Stimulated activated naive B cell treated with anti-CD40 and anti-IgM and Interleukin-4, amounts not matched to agents 10 μg/mL and 1 μg/mL and 100 μg/mL, for 72 hours (primary cell): ENCODE data around the gene CCSER1.

Experiments used
- ATAC-seq, 2 donors: fragments of 150-1000 bp; cut with Tn5 transposase; replicated peaks; 2 replicates each; pipeline ENCODE4 v1.10.0; 2021; ENCODE audit warnings: moderate library complexity in 1 of 2
- DNase-seq: peaks from one replicate; pipeline ENCODE4 v3.0.0; 2021
- H3K27ac Mint-ChIP-seq: one replicate; pipeline ENCODE4 v1.8.0; 2022; ENCODE audit warnings: mild to moderate bottlenecking, mixed read lengths
- H3K27me3 Mint-ChIP-seq, 2 donors: one replicate each; pipeline ENCODE4 v1.8.0; 2022; ENCODE audit warnings: mixed read lengths in 2 of 2
- H3K36me3 Mint-ChIP-seq, 2 donors: one replicate each; pipeline ENCODE4 v1.8.0; 2022; ENCODE audit warnings: mixed read lengths in 2 of 2, mild to moderate bottlenecking in 1 of 2
- H3K4me1 Mint-ChIP-seq, 2 donors: one replicate each; pipeline ENCODE4 v1.8.0; 2022; ENCODE audit warnings: mixed read lengths in 2 of 2, mild to moderate bottlenecking in 1 of 2
- H3K4me3 Mint-ChIP-seq, 2 donors: one replicate each; pipeline ENCODE4 v1.8.0; 2022; ENCODE audit warnings: mild to moderate bottlenecking in 2 of 2, mixed read lengths in 2 of 2, moderate library complexity in 1 of 2
- H3K9me3 Mint-ChIP-seq, 2 donors: one replicate each; pipeline ENCODE4 v1.8.0; 2022; ENCODE audit warnings: mixed read lengths in 2 of 2, mild to moderate bottlenecking in 1 of 2

The CCSER1 gene

GRCh38 chr4:90118527-90119195 lies 8.5 kb upstream of the CCSER1 start:
- H3K4me3 Mint-ChIP-seq: no peak overlapping the region
- ATAC-seq: no peak

GRCh38 chr4:90120037-90120436 lies 7.2 kb upstream of the CCSER1 start:
- no peaks in the 10 kb centered on the region for H3K27me3 Mint-ChIP-seq
- no peaks in the 10 kb centered on the region for H3K36me3 Mint-ChIP-seq
- peaks cover 5% of the 10 kb centered on the region in 2 donors for H3K4me1 Mint-ChIP-seq
- no peak overlapping the region for H3K27ac Mint-ChIP-seq
- ATAC-seq: no peak
- DNase-seq: no peak
- no peak overlapping the region for H3K4me3 Mint-ChIP-seq
- H3K9me3 Mint-ChIP-seq: no peaks in the 10 kb centered on the region

More at GRCh38 chr4:90118527-90119195, 8.5 kb upstream of the CCSER1 start:
- Mint-ChIP-seq H3K9me3 (no peaks in the 10 kb centered on the region), H3K4me1 (peaks cover 5% of the 10 kb centered on the region in 2 donors), H3K27me3 (no peaks in the 10 kb centered on the region), H3K27ac (no peak overlapping the region), H3K36me3 (no peaks in the 10 kb centered on the region)
- no peak for DNase-seq

- H3K4me1 Mint-ChIP-seq: peaks cover 5% of the 10 kb centered on the region in 2 donors
- H3K27ac Mint-ChIP-seq: no peak overlapping the region
- H3K36me3 Mint-ChIP-seq: no peaks in the 10 kb centered on the region
- no peaks in the 10 kb centered on the region for H3K27me3 Mint-ChIP-seq
- ATAC-seq: no peak
- no peak for DNase-seq
- H3K4me3 Mint-ChIP-seq: no peak overlapping the region
- no peaks in the 10 kb centered on the region for H3K9me3 Mint-ChIP-seq
Measured at GRCh38 chr4:90120815-90121214, 6.4 kb upstream of the CCSER1 start.

GRCh38 chr4:90121676-90122354 lies 5.4 kb upstream of the CCSER1 start:
- H3K27ac Mint-ChIP-seq: no peak overlapping the region
- no peak for DNase-seq
- H3K36me3 Mint-ChIP-seq: no peaks in the 10 kb centered on the region
- peaks cover 6 to 7% of the 10 kb centered on the region in 2 donors for H3K4me1 Mint-ChIP-seq
- no peak overlapping the region for H3K4me3 Mint-ChIP-seq
- ATAC-seq: no peak
- H3K9me3 Mint-ChIP-seq: no peaks in the 10 kb centered on the region
- H3K27me3 Mint-ChIP-seq: peaks cover 0 to 3% of the 10 kb centered on the region in 2 donors

GRCh38 chr4:90122355-90122748 lies 4.8 kb upstream of the CCSER1 start:
- H3K27me3 Mint-ChIP-seq: peaks cover 0 to 3% of the 10 kb centered on the region in 2 donors
- H3K36me3 Mint-ChIP-seq: no peaks in the 10 kb centered on the region
- DNase-seq (no peak), ATAC-seq (no peak)
- no peak overlapping the region for H3K4me3 Mint-ChIP-seq
- H3K27ac Mint-ChIP-seq: no peak overlapping the region
- peaks cover 10 to 11% of the 10 kb centered on the region in 2 donors for H3K4me1 Mint-ChIP-seq
- H3K9me3 Mint-ChIP-seq: no peaks in the 10 kb centered on the region

GRCh38 chr4:90124276-90124675 lies 2.9 kb upstream of the CCSER1 start:
- Mint-ChIP-seq H3K9me3 (no peaks in the 10 kb centered on the region), H3K27me3 (peaks cover 0 to 3% of the 10 kb centered on the region in 2 donors), H3K4me1 (peaks cover 9 to 17% of the 10 kb centered on the region in 2 donors), H3K4me3 (no peak overlapping the region), H3K36me3 (no peaks in the 10 kb centered on the region), H3K27ac (no peak overlapping the region)
- ATAC-seq: no peak
- DNase-seq: no peak

GRCh38 chr4:90126805-90127204 lies 389 bp upstream of the CCSER1 start:
- H3K9me3 Mint-ChIP-seq: no peaks in the 10 kb centered on the region
- H3K36me3 Mint-ChIP-seq: no peaks in the 10 kb centered on the region
- no peak for DNase-seq
- H3K27me3 Mint-ChIP-seq: peaks cover 0 to 6% of the 10 kb centered on the region in 2 donors
- no peak for ATAC-seq
- peak overlapping the region; percentile 93 for H3K27ac Mint-ChIP-seq
- peaks cover 12 to 18% of the 10 kb centered on the region in 2 donors for H3K4me1 Mint-ChIP-seq
- peak overlapping the region; percentile 89 to 96 for H3K4me3 Mint-ChIP-seq

GRCh38 chr4:90127706-90128345 lies 632 bp downstream of the CCSER1 start:
- H3K9me3 Mint-ChIP-seq: no peaks in the 10 kb centered on the region
- peaks cover 12 to 18% of the 10 kb centered on the region in 2 donors for H3K4me1 Mint-ChIP-seq
- no peaks in the 10 kb centered on the region for H3K36me3 Mint-ChIP-seq
- ATAC-seq: peak; percentile 41 to 43
- peak overlapping the region; percentile 93 for H3K27ac Mint-ChIP-seq
- peaks cover 0 to 6% of the 10 kb centered on the region in 2 donors for H3K27me3 Mint-ChIP-seq
- DNase-seq: peak; percentile 26
- peak overlapping the region; percentile 89 to 96 for H3K4me3 Mint-ChIP-seq

GRCh38 chr4:90128961-90129495 lies 1.8 kb downstream of the CCSER1 start:
- ATAC-seq (no peak), DNase-seq (no peak)
- H3K4me3 Mint-ChIP-seq: peak overlapping the region; percentile 89 to 93
- H3K27me3 Mint-ChIP-seq: peaks cover 0 to 6% of the 10 kb centered on the region in 2 donors
- no peaks in the 10 kb centered on the region for H3K9me3 Mint-ChIP-seq
- no peaks in the 10 kb centered on the region for H3K36me3 Mint-ChIP-seq
- H3K27ac Mint-ChIP-seq: peak overlapping the region; percentile 92
- H3K4me1 Mint-ChIP-seq: peaks cover 15 to 28% of the 10 kb centered on the region in 2 donors

GRCh38 chr4:90130076-90130475 lies 2.9 kb downstream of the CCSER1 start:
- Mint-ChIP-seq H3K4me3 (no peak overlapping the region), H3K27ac (no peak overlapping the region), H3K9me3 (no peaks in the 10 kb centered on the region), H3K4me1 (peaks cover 15 to 28% of the 10 kb centered on the region in 2 donors), H3K27me3 (peaks cover 0 to 6% of the 10 kb centered on the region in 2 donors), H3K36me3 (no peaks in the 10 kb centered on the region)
- ATAC-seq: no peak
- no peak for DNase-seq

- Mint-ChIP-seq H3K27me3 (no peaks in the 10 kb centered on the region), H3K36me3 (no peaks in the 10 kb centered on the region), H3K27ac (no peak overlapping the region), H3K4me3 (no peak overlapping the region), H3K4me1 (peaks cover 3 to 19% of the 10 kb centered on the region in 2 donors), H3K9me3 (no peaks in the 10 kb centered on the region)
- no peak for DNase-seq
- no peak for ATAC-seq
Measured at GRCh38 chr4:90137555-90137954, 10.4 kb downstream of the CCSER1 start.

- Mint-ChIP-seq H3K4me1 (peaks cover 0 to 9% of the 10 kb centered on the region in 2 donors), H3K27ac (no peak overlapping the region), H3K27me3 (no peaks in the 10 kb centered on the region), H3K4me3 (no peak overlapping the region), H3K9me3 (no peaks in the 10 kb centered on the region), H3K36me3 (no peaks in the 10 kb centered on the region)
- ATAC-seq (no peak), DNase-seq (no peak)
Measured at GRCh38 chr4:90142081-90142480, 14.9 kb downstream of the CCSER1 start.

- peaks cover 0 to 5% of the 10 kb centered on the region in 2 donors for H3K4me1 Mint-ChIP-seq
- H3K4me3 Mint-ChIP-seq: no peak overlapping the region
Measured at GRCh38 chr4:90145319-90145718, 18.1 kb downstream of the CCSER1 start.

GRCh38 chr4:90146306-90146705 lies 19.1 kb downstream of the CCSER1 start:
- DNase-seq (no peak), ATAC-seq (no peak)
- Mint-ChIP-seq H3K9me3 (no peaks in the 10 kb centered on the region), H3K4me1 (peaks cover 0 to 5% of the 10 kb centered on the region in 2 donors), H3K4me3 (no peak overlapping the region), H3K27ac (no peak overlapping the region), H3K27me3 (no peaks in the 10 kb centered on the region), H3K36me3 (no peaks in the 10 kb centered on the region)

More at GRCh38 chr4:90145319-90145718, 18.1 kb downstream of the CCSER1 start:
- H3K9me3 Mint-ChIP-seq: no peaks in the 10 kb centered on the region
- DNase-seq (no peak), ATAC-seq (no peak)
- no peaks in the 10 kb centered on the region for H3K27me3 Mint-ChIP-seq
- H3K27ac Mint-ChIP-seq: no peak overlapping the region
- no peaks in the 10 kb centered on the region for H3K36me3 Mint-ChIP-seq
